GM18526 (cell line): ENCODE results near the gene ATRIP.

ENCODE experiments used
- POLR2A ChIP-seq: IDR thresholded peaks from 3 replicates; pipeline ENCODE4 v1.6.1; 2011; ENCODE audit not compliant: insufficient read length; ENCODE audit errors: extremely low read depth

The ATRIP gene

GRCh38 chr3:48417529-48418108 is 28.9 kb upstream of the ATRIP start:
- TF ChIP-seq POLR2A, result no peak

DNA sequence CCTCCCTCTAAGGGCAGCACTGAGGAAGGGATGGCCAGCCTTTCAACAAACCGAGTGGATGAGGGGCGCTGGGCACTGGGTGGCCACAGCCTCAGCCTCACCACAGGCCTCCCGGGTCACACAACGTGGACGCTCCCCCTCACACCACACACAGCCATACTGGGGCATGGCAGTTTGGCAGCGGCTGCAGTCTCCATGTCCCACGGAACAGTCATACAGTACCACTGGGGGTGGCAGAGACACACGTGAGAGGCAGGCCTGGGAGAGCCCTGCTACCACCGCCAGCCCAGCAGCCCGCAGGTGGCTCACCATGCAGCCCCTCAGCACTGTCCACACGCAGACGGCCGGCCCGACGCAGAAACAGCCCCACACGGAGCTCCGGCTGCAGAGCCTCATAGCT is 28.4 kb upstream of the ATRIP start:
- TF ChIP-seq POLR2A, result no peak

GRCh38 chr3:48418651-48419050 is 27.9 kb upstream of the ATRIP start:
- no peak for TF ChIP-seq POLR2A

DNA sequence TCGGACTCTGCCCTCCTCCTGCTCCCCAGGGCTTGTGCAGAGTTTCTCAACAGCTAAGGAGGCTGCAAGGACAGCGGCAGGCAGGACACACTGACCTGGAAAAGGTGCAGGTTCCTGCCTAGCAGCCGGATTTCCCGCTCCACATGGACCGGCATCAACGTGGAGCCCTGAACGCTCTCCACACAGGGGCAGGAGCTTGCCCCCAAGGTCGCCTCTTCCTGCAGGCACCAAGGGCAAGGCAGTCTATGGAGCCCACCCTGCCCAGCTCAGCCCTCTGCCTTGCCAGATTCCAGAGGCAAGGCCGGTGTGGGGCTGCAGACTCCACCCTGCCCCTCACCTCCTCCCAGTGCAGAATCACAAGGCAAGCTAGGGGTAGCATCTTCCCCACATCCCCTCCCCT is 27.4 kb upstream of the ATRIP start:
- no peak for TF ChIP-seq POLR2A

GRCh38 chr3:48419597-48419996 is 26.9 kb upstream of the ATRIP start:
- no peak for TF ChIP-seq POLR2A

GRCh38 chr3:48420561-48420960 is 26.0 kb upstream of the ATRIP start:
- TF ChIP-seq POLR2A, result no peak

GRCh38 chr3:48422272-48422671 is 24.3 kb upstream of the ATRIP start:
- no peak for TF ChIP-seq POLR2A

- TF ChIP-seq POLR2A, result no peak
These were observed 23.9 kb upstream of the ATRIP start for GRCh38 chr3:48422681-48423080.

DNA sequence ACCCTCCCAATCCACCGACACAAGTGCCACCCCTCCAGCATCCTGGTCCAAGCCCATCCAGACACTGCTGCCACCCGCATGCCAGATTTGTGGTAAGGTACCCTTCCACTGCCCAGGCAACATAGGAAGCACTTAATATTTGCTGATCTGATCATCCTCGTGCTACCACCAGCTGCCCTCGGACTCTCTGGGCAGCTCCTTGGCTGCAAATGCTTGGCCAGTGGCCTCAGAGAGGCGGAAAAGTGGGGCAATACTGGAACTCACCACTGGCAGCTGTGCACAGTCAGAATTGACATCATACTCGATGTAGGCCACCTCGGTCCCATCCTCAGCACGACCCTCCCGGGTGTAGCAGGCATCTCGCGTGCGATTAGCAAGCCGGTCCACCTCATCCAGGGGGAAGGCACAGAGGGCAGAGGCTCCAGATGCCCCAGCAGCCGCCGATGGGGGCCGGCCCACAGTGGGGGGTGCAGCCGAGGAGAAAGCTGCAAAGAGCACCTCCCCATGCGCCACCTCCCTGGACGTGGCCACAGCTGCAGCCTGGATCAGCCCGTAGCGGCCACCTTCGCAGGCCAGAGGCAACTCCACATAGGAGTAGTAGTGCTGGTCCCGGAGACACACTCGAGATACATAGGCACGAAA is 23.2 kb upstream of the ATRIP start:
- TF ChIP-seq POLR2A, result no peak

- TF ChIP-seq POLR2A, result no peak
These were observed 22.4 kb upstream of the ATRIP start for GRCh38 chr3:48423883-48424695.

DNA sequence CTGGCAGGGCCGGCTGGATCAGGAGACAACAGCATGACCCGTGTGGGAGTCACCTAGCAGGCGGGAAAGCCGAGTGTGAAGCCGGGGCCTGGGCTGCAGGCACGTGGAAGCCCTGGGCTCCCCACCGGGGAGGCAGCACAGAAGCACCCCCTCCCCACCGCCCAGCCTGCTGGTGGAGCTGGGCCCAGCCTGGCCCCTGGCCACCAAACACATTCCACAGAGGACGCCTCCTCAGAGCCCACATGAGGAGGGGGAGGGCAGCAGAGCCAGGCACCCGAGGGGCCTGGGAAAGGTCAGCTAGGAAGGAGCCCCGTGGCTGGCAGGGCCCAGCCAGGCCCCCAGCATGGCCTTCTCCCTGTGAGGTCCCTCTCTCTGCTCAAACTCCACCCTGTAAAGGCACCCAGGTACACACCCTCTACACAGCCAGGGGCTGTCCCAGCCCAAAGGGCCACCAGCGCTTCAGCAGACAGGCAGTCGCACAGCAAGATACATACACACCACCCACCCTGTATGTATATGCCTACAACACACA is 21.2 kb upstream of the ATRIP start:
- TF ChIP-seq POLR2A, result no peak

DNA sequence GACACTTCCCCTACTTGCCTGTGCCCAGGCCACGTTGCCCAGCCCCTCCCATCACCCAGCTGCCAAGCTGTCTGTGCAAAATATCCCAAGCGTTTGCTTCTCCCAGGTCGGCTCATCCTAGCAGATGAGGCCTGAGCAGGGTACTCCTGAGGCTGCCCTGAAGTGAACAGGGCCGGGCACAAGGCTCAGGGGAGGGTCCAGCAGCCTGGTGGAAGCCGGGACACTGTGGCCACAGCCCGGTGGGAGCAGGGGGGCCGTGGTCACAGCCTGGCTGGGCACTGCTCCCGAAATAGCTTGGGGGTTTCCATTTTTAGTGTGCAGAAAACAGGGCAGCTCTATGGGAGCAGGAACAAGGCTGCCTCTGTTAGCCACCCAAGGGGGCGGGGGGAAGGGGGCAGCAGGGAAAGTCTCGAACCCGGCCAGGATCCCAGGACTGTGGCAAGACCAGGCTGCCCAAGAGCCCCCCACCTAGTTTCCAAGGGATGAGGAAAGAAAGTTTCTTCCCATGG is 20.1 kb upstream of the ATRIP start:
- TF ChIP-seq POLR2A, result no peak

DNA sequence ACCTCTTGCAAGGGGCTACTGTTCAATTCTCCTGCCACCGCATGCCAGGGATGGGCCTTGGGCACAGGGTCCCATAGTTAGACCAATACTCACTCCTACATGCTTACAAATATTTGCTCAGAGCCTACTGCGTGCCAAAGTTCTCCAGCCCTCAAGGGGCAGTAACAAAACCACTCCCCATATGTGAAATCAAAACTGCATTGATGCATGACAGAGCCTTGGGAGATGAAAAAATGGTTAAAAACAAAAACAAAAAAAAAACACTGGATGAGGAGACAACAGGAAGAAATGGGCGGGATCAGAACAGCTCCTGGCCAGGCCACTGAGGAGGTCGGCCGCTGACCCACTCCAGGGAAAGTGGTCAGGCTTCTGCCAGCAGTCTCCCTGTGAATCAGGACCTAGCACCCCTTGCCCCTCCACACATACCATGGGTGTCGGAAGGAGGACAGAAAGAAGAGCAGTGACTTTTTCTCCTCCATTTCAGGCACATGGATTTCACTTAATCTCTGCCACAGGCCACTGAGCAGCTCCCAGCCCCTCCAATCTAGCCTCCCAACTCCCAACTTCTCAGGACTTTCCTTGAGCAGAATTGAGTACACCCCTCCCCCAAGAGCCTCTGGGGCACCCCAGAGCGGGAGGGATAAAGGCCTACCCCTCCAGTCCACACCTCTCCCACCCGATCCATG is 19.4 kb upstream of the ATRIP start:
- TF ChIP-seq POLR2A, result no peak

- no peak for TF ChIP-seq POLR2A
These were observed 18.9 kb upstream of the ATRIP start for GRCh38 chr3:48427630-48427962.

GRCh38 chr3:48428088-48428571 is 18.4 kb upstream of the ATRIP start:
- TF ChIP-seq POLR2A, result no peak
